GM10847 (cell line): ENCODE data around the gene IGFL4.

Experiments used
- POLR2A ChIP-seq: IDR thresholded peaks from 2 replicates; pipeline ENCODE4 v1.6.1; 2011; ENCODE audit not compliant: insufficient read length; ENCODE audit errors: extremely low read depth

IGFL4 gene

GRCh38 chr19:46067691-46068090 is 26.9 kb upstream of the IGFL4 start:
- TF ChIP-seq POLR2A = no peak

- no peak for TF ChIP-seq POLR2A
Measured at GRCh38 chr19:46066471-46066870, 25.7 kb upstream of the IGFL4 start.

DNA sequence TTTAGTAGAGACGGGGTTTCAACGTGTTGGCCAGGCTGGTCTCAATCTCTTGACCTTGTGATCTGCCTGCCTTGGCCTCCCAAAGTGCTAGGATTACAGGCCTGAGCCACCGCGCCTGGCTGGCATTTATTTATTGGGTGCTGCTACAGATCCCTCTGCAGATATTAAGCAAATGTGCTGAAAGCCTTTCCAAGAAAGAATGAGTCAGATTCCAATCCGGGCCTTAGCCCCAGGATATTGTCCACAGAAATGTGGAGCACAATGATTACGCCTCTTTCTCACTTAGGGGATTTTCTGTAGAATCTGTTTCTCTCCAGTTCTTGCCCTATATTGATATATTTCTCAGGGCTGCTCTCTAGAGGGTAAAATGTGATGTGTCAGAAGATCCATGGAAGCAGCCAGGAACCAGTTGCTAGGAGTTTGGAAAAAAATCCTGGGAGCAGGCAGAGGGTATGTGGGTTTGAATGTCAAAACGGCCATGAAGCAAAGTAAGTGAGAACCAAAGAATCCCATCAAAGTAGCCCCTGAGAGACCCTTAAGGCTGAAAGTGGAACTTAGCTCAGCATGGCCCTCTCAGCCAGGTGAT is 24.8 kb upstream of the IGFL4 start:
- TF ChIP-seq POLR2A = no peak

- no peak for TF ChIP-seq POLR2A
Measured at GRCh38 chr19:46063201-46063600, 22.4 kb upstream of the IGFL4 start.

GRCh38 chr19:46060012-46060411 is 19.2 kb upstream of the IGFL4 start:
- no peak for TF ChIP-seq POLR2A

DNA sequence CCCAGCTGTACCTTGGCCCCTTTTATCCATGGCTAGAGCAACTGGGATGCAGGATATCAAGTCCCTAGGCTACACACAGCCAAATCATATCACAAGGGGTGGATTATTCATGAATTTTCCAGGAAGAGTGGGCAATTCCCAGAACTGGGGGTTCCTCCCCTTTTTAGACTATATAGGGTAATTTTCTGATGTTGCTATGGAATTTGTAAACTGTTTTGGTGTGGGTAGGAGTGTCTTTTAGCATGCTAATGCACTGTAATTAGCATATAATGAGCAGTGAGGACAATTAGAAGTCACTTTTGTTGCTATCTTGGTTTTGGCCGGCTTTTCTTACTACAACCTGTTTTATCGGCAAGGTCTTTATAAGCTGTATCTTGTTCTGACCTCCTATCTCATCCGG is 18.0 kb upstream of the IGFL4 start:
- no peak for TF ChIP-seq POLR2A

- TF ChIP-seq POLR2A = no peak
Measured at GRCh38 chr19:46056536-46056935, 15.7 kb upstream of the IGFL4 start.

DNA sequence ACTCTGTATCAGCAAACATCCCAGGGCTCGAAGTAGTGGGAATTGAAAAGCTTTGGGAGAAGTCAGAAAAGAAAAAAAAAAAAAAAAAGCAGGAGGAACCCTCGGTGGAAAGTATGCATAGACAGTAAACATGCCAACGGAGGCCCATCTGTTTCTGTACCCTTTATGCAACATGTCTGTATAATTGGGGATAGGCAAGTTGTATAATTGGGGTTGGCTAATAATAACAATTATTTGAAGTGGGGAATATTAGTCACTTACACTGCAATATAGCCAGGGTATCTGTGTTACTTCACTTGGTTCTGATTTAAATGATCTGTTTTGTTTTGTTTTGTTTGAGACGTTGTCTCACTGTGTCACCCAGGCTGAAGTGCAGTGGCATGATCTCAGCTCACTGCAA is 12.1 kb upstream of the IGFL4 start:
- no peak for TF ChIP-seq POLR2A

DNA sequence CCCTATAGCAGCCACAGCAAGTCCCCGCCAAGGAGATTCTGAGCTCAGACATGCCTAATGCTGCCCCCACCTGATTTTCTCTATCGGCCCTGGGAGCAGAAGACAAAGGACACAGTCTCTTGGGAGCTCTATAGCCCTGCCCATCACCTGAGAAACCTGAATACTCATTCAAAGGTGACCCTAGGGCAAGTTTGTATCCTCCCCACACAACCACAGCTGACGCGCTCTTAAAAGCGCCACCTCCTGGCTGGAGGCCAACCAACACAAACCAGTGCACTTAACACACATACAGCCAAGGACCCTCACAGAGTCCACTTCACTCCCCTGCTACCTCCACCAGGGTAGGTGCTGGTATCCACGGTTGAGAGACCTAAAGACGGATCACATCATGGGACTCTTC is 8.8 kb upstream of the IGFL4 start:
- no peak for TF ChIP-seq POLR2A

DNA sequence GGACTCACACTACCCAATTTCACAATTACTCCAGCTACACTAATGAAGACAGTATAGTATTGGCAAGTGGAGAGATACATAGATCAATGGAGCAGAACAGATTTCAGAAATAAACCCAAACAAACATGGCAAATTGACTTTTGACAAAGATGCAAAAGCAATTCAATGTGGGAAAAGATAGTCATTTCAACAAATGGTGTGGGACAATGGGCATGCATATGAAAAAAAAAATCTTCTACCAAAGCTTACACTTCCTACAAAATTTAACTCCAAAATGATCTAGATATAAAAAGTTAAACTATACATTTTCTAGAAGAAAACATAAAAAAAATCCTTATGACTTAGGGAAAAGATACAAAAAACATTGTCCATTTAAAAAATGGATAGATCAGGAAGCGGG is 2.7 kb upstream of the IGFL4 start:
- TF ChIP-seq POLR2A = no peak

GRCh38 chr19:46042252-46042883 is 1.6 kb upstream of the IGFL4 start:
- no peak for TF ChIP-seq POLR2A

DNA sequence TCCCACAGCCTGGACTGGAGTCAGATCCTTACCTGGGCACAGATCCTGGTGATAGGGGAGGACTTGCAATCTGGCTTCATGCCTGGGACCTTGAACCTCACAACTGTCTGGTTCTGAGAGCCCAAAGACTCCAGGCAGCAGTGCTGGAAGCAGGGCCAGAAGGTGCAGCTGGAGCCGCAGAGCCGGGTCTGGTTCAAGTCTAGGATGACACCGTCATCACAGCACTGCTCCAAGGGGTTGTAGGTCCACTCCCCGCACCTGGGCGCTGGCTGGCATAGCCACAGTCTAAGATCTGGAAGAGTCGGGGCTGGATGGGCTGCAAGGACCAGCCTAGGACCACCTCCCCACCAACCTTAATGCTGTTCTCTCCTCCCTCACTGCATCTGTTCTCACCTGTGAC is 677 bp downstream of the IGFL4 start:
- TF ChIP-seq POLR2A = no peak

DNA sequence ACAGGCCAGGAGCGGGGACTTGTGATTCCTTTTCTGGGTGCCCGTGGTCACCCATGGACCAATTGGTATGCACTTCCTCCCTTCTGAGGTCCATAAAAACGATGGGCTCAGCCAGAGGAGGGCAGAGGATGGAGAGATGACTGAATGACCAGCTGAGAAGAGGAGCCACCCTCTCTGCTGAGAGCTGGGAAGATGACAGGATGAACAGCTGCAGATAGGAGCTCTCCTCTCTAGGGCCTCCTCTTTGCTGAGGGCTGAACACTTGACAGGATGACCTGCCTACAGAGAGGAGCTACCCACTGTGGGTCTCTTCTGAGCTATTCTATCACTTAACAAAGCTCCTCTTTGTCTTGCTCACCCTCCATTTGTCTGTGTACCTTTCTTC is 4.1 kb downstream of the IGFL4 start:
- TF ChIP-seq POLR2A = no peak

- no peak for TF ChIP-seq POLR2A
Measured at GRCh38 chr19:46035986-46036743, 4.6 kb downstream of the IGFL4 start.

DNA sequence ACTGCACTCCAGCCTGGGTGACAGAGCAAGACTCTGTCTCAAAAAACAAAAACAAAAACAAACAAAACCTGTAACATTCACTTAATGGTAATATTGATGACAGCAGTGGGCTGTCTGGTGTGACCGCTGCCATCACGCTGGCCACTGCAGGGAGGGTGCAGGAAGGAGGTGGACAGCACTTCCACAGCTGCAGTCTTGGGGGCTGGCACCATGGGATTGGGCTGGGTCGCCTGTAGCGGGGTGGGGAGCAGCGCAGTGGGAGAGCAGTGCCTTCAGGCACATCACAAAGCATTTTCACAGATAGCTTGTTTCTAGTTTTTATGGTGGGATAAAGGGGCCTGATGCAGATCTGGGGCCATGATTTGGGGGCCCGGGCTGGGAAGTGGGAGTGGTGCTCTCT is 5.3 kb downstream of the IGFL4 start:
- no peak for TF ChIP-seq POLR2A

- TF ChIP-seq POLR2A = no peak
Measured at GRCh38 chr19:46033401-46033800, 7.4 kb downstream of the IGFL4 start.
